ENCODE measurements around the gene EHD1. TPM values are rescaled to one million over a fixed set of nuclear protein-coding genes. Genes with fewer than 3 reads are reported as not detected.

Gene EHD1
- total RNA-seq, 4 donors from 2014 or later: 53.5 to 90.7 (median 67.4) TPM

GRCh38 chr11:64834723-64835615 lies 43.5 kb downstream of the EHD1 start:
- TF ChIP-seq POLR2A (IDR thresholded peaks at IDR 0.05) (no peak), CTCF (IDR thresholded peaks at IDR 0.05) (no peak)
- no peaks in the 10 kb centered on the region for H3K4me1 ChIP-seq
- intact Hi-C loops (cut with DNase I): no loop called here
- peaks cover 26 to 28% of the 10 kb centered on the region in 2 donors for H3K36me3 ChIP-seq
- H3K4me3 ChIP-seq (replicated peaks in 1 of 3): no peak overlapping the region
- DNase-seq: no peak
- WGBS, 2 donors: 89 to 91% methylated on average over 20 of the region's 29 CpGs
- no peak overlapping the region for H3K27ac ChIP-seq
- no peaks in the 10 kb centered on the region for H3K9me3 ChIP-seq
- no peaks in the 10 kb centered on the region for H3K27me3 ChIP-seq

GRCh38 chr11:64834031-64834722 lies 44.2 kb downstream of the EHD1 start:
- no peaks in the 10 kb centered on the region for H3K4me1 ChIP-seq
- no peak for DNase-seq
- no peaks in the 10 kb centered on the region for H3K9me3 ChIP-seq
- TF ChIP-seq CTCF (IDR thresholded peaks at IDR 0.05) (no peak), POLR2A (IDR thresholded peaks at IDR 0.05) (no peak)
- intact Hi-C loops (cut with DNase I): no loop called here
- no peaks in the 10 kb centered on the region for H3K27me3 ChIP-seq
- H3K36me3 ChIP-seq: peaks cover 23 to 28% of the 10 kb centered on the region in 2 donors
- WGBS, 2 donors: 94 to 100% methylated on average over 8 to 17 of the region's 25 CpGs
- H3K27ac ChIP-seq: no peak overlapping the region
- H3K4me3 ChIP-seq (replicated peaks in 1 of 3): no peak overlapping the region

- no peak for DNase-seq
- 92 to 95% methylated on average over 9 to 10 of the region's 10 CpGs for WGBS, 2 donors
- no peaks in the 10 kb centered on the region for H3K9me3 ChIP-seq
- no peaks in the 10 kb centered on the region for H3K4me1 ChIP-seq
- no peak overlapping the region for H3K27ac ChIP-seq
- no peak overlapping the region for H3K4me3 ChIP-seq (replicated peaks in 1 of 3)
- TF ChIP-seq POLR2A (IDR thresholded peaks at IDR 0.05) (no peak), CTCF (IDR thresholded peaks at IDR 0.05) (no peak)
- no peaks in the 10 kb centered on the region for H3K27me3 ChIP-seq
- intact Hi-C loops (cut with DNase I): no loop called here
- H3K36me3 ChIP-seq: peaks cover 18 to 25% of the 10 kb centered on the region in 2 donors
Observed at GRCh38 chr11:64833509-64833908, 44.9 kb downstream of the EHD1 start.

GRCh38 chr11:64833198-64833502 lies 45.3 kb downstream of the EHD1 start:
- intact Hi-C loops (cut with DNase I): no loop called here
- 89 to 90% methylated on average over 9 to 10 of the region's 12 CpGs for WGBS, 2 donors
- Histone ChIP-seq H3K27me3 (no peaks in the 10 kb centered on the region), H3K4me1 (no peaks in the 10 kb centered on the region), H3K4me3 (replicated peaks in 1 of 3) (no peak overlapping the region), H3K36me3 (peaks cover 17 to 21% of the 10 kb centered on the region in 2 donors), H3K27ac (no peak overlapping the region), H3K9me3 (no peaks in the 10 kb centered on the region)
- no peak for TF ChIP-seq CTCF (IDR thresholded peaks at IDR 0.05)
- TF ChIP-seq POLR2A (IDR thresholded peaks at IDR 0.05): no peak
- no peak for DNase-seq

Measured in thyroid gland (tissue), 4 donors.